Measurements from ENCODE around the gene SRF.

The SRF gene

GRCh38 chr6:43219814-43220213, 48.7 kb downstream of the SRF start:
- no peak for FAIRE-seq

DNA sequence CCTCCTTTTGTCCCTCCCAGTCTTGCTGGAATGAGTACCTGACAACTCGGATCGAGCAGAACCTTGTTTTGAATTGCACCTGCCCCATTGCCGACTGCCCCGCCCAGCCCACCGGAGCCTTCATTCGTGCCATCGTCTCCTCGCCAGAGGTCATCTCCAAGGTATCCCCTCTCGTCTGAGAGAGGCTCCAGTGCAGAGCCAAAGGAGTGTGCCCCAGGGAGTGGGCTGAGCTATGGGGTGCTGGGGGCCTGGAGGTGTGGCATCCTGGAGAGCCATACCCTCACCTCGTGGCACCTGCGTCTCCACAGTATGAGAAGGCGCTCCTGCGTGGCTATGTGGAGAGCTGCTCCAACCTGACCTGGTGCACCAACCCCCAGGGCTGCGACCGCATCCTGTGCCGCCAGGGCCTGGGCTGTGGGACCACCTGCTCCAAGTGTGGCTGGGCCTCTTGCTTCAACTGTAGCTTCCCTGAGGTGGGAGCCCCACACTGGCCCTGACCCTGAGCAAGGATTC, 49.4 kb downstream of the SRF start:
- no peak for FAIRE-seq

GRCh38 chr6:43221046-43221972, 50.2 kb downstream of the SRF start:
- FAIRE-seq: no peak

- no peak for FAIRE-seq
Observed at GRCh38 chr6:43222418-43223059, 51.5 kb downstream of the SRF start.

DNA sequence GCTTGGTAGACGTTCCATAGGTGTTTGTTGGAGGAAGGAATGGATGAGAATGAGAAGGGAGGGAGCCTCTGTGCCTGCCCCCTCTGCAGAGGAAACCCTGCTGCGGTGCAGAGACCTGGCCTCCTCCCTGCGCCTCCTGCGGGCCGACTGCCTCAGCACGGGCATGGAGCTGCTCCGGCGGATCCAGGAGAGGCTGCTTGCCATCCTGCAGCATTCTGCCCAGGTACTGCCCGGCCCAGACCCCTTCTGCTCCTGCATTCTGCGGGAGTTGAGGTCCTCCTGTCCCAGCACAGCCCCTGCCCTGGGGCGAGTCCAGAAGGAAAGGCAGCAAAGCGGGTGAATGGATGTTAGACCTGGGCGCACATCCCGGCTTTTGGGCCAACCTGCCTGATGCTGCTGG, 52.1 kb downstream of the SRF start:
- no peak for FAIRE-seq

DNA sequence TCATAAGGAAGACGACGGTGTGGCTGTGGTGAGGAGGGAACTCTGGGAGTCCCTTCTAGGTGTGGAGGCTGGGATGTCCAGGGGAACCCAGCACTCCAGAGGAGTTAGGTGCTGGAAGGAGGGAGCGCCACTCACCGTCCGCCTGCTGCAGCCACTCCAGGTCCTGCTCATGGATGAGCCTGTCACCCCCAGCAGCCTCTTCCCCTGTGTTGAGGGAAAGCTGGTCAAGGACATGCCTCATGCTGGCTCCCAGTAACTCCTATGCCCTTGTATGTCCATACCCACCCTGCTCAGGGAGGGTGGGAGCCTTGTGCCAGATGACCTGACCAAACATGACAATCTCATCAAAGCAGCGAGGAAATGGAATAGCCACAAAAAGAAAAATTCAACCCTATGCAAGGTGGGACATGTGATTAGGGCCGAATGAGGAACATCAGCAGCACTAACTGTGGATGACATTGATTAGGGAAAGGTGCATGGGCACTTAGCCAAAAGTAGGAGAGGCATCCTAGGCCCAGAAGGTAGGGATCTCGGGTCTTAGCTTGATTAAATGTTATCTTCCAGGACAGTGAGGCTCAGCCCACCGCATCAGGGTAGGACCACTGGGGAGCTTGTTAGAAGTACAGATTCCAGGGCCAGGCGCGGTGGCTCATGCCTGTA, 55.3 kb downstream of the SRF start:
- FAIRE-seq: no peak

DNA sequence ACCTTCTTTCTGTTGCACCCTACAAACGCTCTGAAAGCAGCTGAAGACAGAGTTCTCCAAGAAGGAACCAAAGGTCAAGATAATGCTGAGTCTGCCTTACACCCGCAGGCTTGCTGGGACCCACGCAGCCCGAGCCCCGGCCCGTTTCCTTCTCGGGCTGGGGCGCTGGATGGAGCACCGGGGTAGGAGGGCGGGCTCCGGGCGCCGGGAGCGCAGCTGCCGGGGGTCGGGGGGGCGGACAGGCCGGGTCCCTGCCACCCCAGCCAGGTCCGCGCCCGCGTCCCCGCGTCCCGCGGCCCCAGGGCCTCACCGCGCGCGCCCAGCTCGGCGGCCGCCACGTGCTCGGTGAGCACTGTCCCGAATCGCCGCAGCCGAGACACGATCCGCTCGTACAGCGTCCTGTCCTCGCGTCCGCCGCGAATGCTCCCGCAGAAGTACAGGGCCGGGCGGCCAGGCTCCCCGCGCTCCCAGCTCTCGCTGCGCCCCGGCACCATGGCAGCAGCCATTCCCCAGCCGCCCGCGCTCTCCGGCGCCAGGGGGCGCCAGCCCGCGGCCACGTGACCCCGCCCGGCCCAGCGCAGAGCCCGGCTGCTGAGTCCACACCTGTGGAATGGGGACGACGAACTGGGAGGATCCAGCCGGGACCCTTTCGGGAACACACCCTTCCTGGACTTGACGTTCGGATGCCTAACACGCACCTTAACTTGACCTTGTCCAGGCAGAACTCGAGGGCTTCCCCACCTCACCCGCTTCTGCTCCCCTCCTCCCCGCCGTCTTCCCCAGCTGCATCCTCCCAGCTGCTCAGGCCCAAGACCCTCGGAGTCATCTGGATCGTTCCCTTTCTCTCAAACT, 58.1 kb downstream of the SRF start, which contains the start of gene DNPH1:
TSS of gene DNPH1 (minus strand) at position 531 of the 852 bp plus-strand sequence. CDS start at position 506, 25 bp downstream.
- FAIRE-seq: no peak

- FAIRE-seq: no peak
Observed at GRCh38 chr6:43229803-43230620, 58.9 kb downstream of the SRF start.

DNA sequence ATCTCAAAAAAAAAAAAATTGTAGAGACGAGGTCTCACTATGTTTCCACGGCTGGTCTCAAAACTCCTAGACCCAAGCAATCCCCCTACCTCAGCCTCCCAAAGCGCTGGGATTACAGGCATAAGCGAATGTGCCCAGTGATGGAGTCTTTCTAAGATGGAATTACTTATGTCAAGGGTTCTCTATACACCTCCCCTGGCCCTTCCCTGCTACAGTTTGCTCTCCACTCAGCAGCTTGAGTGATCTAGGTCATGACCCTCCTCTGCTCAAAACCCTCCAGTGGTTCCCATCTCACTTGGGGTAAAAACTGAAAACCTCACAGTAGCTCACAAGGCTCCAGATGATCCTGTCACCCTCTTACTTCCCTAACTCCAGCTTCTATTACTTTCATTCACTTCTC, 60.0 kb downstream of the SRF start:
- FAIRE-seq: no peak
